Measurements from ENCODE around the gene CCDC82. TPM values are rescaled to one million over a fixed set of nuclear protein-coding genes. Genes with fewer than 3 reads are reported as not detected.

The CCDC82 gene
- total RNA-seq, 4 donors from 2014 or later, result 36.9 to 48.8 (median 42.5) TPM

DNA sequence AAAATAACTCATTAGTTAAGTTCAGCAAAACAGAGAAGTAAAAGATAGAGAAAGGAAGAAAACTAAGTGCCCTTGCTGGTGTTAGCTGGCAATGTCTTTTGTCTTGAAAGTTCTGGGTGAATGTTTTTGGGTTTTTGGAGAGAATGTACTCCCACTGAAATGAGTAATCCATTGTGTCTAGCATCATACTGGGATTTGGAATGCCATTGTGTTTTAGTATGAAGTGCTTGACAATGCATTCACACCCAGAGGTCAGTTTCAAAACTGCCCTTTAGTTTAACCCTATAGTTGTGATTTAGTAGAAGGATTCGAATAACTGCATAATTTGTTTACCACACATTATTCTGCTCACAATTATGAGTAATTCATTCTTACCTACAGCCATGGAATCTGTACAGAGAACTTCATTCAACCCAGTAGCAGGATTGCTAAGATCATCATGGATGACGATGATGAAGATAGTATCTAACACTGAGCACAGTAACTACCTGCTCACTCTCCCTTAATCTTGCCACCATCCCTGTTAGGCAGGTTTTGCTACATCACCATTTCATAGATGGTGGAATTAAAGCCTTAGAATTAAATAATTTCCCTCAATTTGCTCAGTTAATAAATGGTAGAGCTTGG lies 80.6 kb downstream of the CCDC82 start:
- no peaks in the 10 kb centered on the region for H3K36me3 ChIP-seq
- H3K9me3 ChIP-seq, result no peaks in the 10 kb centered on the region
- no peak overlapping the region for H3K27ac ChIP-seq
- intact Hi-C loops (cut with DNase I; ENCODE audit: low total_unique reads), result no loop called here
- no peak for TF ChIP-seq POLR2A (IDR thresholded peaks at IDR 0.05)
- TF ChIP-seq, protein P1, sequence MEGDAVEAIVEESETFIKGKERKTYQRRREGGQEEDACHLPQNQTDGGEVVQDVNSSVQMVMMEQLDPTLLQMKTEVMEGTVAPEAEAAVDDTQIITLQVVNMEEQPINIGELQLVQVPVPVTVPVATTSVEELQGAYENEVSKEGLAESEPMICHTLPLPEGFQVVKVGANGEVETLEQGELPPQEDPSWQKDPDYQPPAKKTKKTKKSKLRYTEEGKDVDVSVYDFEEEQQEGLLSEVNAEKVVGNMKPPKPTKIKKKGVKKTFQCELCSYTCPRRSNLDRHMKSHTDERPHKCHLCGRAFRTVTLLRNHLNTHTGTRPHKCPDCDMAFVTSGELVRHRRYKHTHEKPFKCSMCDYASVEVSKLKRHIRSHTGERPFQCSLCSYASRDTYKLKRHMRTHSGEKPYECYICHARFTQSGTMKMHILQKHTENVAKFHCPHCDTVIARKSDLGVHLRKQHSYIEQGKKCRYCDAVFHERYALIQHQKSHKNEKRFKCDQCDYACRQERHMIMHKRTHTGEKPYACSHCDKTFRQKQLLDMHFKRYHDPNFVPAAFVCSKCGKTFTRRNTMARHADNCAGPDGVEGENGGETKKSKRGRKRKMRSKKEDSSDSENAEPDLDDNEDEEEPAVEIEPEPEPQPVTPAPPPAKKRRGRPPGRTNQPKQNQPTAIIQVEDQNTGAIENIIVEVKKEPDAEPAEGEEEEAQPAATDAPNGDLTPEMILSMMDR (IDR thresholded peaks at IDR 0.05), result no peak
- DNase-seq, result no peak
- H3K4me1 ChIP-seq, result peaks cover 4 to 12% of the 10 kb centered on the region in 2 donors
- H3K27me3 ChIP-seq, result no peaks in the 10 kb centered on the region
- no peak overlapping the region for H3K4me3 ChIP-seq

DNA sequence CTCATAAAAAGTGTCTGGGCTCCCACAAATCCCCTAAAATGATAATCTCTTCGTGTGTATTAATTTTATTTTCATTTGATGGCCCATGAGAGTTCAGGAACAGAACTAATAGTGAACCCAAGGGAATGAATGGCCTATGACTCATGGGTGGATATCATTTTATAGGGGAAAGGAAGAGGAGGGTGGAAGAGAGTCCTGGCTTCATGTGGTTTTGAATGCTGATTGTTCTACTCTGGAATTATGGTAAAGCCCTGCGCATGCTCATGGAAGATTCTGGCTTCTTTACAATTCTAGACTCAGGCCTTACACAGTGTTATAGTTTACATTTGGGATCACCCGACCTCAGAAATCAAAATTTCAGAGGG lies 82.0 kb downstream of the CCDC82 start:
- Histone ChIP-seq H3K36me3 (no peaks in the 10 kb centered on the region), H3K4me3 (no peak overlapping the region), H3K27ac (peak overlapping the region; percentile 67 to 86), H3K27me3 (no peaks in the 10 kb centered on the region), H3K4me1 (peaks cover 0 to 12% of the 10 kb centered on the region in 2 donors), H3K9me3 (no peaks in the 10 kb centered on the region)
- no peak for TF ChIP-seq POLR2A (IDR thresholded peaks at IDR 0.05)
- TF ChIP-seq, protein P1 (IDR thresholded peaks at IDR 0.05), result no peak
- intact Hi-C loops (cut with DNase I; ENCODE audit: low total_unique reads), result no loop called here
- no peak for DNase-seq

DNA sequence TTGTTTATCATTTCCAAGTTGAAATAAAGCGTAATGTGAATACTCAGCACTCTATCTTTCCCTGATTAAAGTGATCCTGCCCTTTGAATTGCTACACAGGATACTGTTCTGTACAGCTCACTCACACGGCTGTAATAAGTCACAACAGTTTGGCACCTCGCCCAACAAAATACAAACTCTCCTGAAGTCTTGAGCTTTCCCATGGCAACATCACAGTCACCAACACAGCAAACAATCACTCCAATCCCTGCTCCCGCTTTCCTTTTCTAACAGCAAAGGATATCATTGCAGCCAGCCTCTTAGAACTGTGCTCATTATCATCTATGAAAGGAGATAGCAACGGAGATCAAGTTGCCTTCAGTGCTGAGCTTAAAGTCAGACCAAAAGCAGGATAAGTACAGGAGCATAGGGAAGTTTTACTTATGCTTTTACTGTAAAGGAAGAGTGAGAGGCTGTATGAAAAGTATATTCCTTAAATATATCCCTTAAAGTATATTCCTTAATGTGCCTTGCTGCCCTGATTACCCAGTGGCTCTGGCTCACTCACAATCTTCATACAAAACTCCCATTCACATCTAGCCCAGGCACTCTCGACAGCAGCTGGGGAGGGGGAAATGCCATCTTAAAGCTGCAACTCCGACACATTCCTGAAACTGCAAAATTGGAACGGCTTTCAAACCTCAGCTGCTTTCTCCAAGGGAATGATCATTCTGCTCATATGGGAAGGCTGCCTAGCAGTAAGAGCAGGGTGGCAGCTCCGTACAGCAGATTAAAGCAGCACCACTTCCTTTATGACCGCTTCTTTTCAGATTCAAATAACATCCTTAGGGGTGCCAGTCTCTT lies 82.6 kb downstream of the CCDC82 start:
- Histone ChIP-seq H3K4me1 (peaks cover 0 to 12% of the 10 kb centered on the region in 2 donors), H3K4me3 (peak overlapping the region; percentile 9 to 20), H3K9me3 (no peaks in the 10 kb centered on the region), H3K36me3 (no peaks in the 10 kb centered on the region), H3K27ac (peak overlapping the region; percentile 67 to 86), H3K27me3 (no peaks in the 10 kb centered on the region)
- intact Hi-C loops (cut with DNase I; ENCODE audit: low total_unique reads), result no loop called here
- TF ChIP-seq POLR2A (IDR thresholded peaks at IDR 0.05), result no peak
- TF ChIP-seq, protein P1 (IDR thresholded peaks at IDR 0.05), result no peak
- DNase-seq, result peak; percentile 73 to 86

DNA sequence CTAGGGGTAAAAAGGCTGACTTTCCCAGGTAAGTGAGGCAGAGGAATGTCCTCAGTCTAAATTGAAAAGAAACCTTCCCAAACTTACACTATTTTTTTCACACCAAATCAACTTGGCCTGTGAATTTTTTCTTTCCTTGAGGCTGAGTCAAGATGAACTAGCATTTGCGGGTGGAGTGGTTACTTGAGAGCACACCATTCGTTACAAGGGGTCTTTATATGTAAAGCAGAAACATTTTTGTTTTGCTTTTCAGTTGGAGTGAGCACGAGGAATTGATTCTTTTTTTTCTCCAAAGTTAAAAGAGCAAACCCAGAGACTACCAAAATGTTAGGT lies 83.1 kb downstream of the CCDC82 start:
- DNase-seq, result no peak
- no peaks in the 10 kb centered on the region for H3K36me3 ChIP-seq
- H3K4me3 ChIP-seq, result peak overlapping the region in 1 of 2 donors; percentile 20
- intact Hi-C loops (cut with DNase I; ENCODE audit: low total_unique reads), result no loop called here
- H3K27ac ChIP-seq, result peak overlapping the region; percentile 67 to 86
- TF ChIP-seq POLR2A (IDR thresholded peaks at IDR 0.05), result no peak
- TF ChIP-seq, protein P1 (IDR thresholded peaks at IDR 0.05), result no peak
- H3K4me1 ChIP-seq, result peaks cover 0 to 12% of the 10 kb centered on the region in 2 donors
- H3K9me3 ChIP-seq, result no peaks in the 10 kb centered on the region
- no peaks in the 10 kb centered on the region for H3K27me3 ChIP-seq

DNA sequence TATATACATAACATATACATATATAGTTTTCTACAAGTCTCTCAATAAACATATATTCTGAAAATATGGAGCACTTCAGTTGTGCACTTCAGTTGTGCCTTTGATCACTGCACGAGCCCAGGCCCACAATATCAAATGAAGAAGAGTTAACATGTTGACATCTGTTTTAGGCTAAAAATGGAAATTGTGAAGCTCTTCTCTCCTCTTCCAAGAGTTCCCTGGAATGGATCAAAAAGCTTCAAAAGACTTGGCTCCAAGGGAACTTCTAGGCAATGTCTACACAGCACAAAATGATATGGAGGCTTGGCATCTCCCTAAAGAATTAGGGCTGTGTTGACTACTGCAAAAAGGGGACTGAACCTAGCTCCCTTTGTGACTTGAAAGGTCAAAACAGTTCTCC lies 83.6 kb downstream of the CCDC82 start:
- peaks cover 0 to 12% of the 10 kb centered on the region in 2 donors for H3K4me1 ChIP-seq
- peak overlapping the region; percentile 67 to 86 for H3K27ac ChIP-seq
- H3K36me3 ChIP-seq, result no peaks in the 10 kb centered on the region
- TF ChIP-seq POLR2A (IDR thresholded peaks at IDR 0.05), result no peak
- TF ChIP-seq, protein P1 (IDR thresholded peaks at IDR 0.05), result no peak
- no peaks in the 10 kb centered on the region for H3K27me3 ChIP-seq
- DNase-seq, result no peak
- H3K9me3 ChIP-seq, result no peaks in the 10 kb centered on the region
- intact Hi-C loops (cut with DNase I; ENCODE audit: low total_unique reads), result no loop called here
- H3K4me3 ChIP-seq, result no peak overlapping the region

All from uterus (tissue), 4 donors.